Activated effector memory CD4-positive, alpha-beta T cell treated with anti-CD3 and anti-CD28 coated beads, Interleukin-2, amount 50 U/mL, for 16 hours (primary cell): ENCODE data around the gene CD59.
"Not testable (repeated sequence)": the region's sequence is repeated elsewhere in the genome, so short reads cannot be mapped to it uniquely, and the experiment has no call there.

Experiments used
- DNase-seq: peaks from one replicate; pipeline ENCODE4 v3.0.0-alpha.2; 2020

The CD59 gene

GRCh38 chr11:33742249-33742851 lies 6.1 kb upstream of the CD59 start:
- DNase-seq = no peak

GRCh38 chr11:33741806-33742205 lies 5.6 kb upstream of the CD59 start:
- DNase-seq = no peak

GRCh38 chr11:33737362-33737821 lies 1.2 kb upstream of the CD59 start:
- DNase-seq = no peak

GRCh38 chr11:33735271-33736147 lies 714 bp downstream of the CD59 start:
- peak; percentile 81 for DNase-seq

GRCh38 chr11:33734441-33735270 lies 1.6 kb downstream of the CD59 start:
- no peak for DNase-seq

- no peak for DNase-seq
These were observed 2.2 kb downstream of the CD59 start for GRCh38 chr11:33733980-33734379.

GRCh38 chr11:33731723-33732531 lies 4.3 kb downstream of the CD59 start:
- DNase-seq = peak; percentile 68

GRCh38 chr11:33730716-33731115 lies 5.5 kb downstream of the CD59 start:
- no peak for DNase-seq

GRCh38 chr11:33729072-33729664 lies 7.1 kb downstream of the CD59 start:
- not testable (repeated sequence) for DNase-seq

- not testable (repeated sequence) for DNase-seq
These were observed 8.7 kb downstream of the CD59 start for GRCh38 chr11:33727539-33727938.

- DNase-seq = no peak
These were observed 10.7 kb downstream of the CD59 start for GRCh38 chr11:33725496-33725895.

- no peak for DNase-seq
These were observed 11.6 kb downstream of the CD59 start for GRCh38 chr11:33724644-33725035.

- DNase-seq = no peak
These were observed 12.9 kb downstream of the CD59 start for GRCh38 chr11:33723238-33723881.

- peak; percentile 70 for DNase-seq
These were observed 13.5 kb downstream of the CD59 start for GRCh38 chr11:33722590-33723234.

GRCh38 chr11:33721984-33722383 lies 14.2 kb downstream of the CD59 start:
- no peak for DNase-seq

- no peak for DNase-seq
These were observed 14.8 kb downstream of the CD59 start for GRCh38 chr11:33721426-33721825.

GRCh38 chr11:33719587-33719986 lies 16.6 kb downstream of the CD59 start:
- no peak for DNase-seq

- DNase-seq = no peak
These were observed 17.8 kb downstream of the CD59 start for GRCh38 chr11:33718440-33718839.

- DNase-seq = no peak
These were observed 20.0 kb downstream of the CD59 start for GRCh38 chr11:33716243-33716642.

GRCh38 chr11:33713856-33714398 lies 22.3 kb downstream of the CD59 start:
- no peak for DNase-seq
